ENCODE results near the gene ENDOV. TPM values are rescaled to one million over a fixed set of nuclear protein-coding genes. Genes with fewer than 3 reads are reported as not detected.

The ENDOV gene
- total RNA-seq, 2 experiments from 2014 or later: 16.8 to 18.1 TPM

DNA sequence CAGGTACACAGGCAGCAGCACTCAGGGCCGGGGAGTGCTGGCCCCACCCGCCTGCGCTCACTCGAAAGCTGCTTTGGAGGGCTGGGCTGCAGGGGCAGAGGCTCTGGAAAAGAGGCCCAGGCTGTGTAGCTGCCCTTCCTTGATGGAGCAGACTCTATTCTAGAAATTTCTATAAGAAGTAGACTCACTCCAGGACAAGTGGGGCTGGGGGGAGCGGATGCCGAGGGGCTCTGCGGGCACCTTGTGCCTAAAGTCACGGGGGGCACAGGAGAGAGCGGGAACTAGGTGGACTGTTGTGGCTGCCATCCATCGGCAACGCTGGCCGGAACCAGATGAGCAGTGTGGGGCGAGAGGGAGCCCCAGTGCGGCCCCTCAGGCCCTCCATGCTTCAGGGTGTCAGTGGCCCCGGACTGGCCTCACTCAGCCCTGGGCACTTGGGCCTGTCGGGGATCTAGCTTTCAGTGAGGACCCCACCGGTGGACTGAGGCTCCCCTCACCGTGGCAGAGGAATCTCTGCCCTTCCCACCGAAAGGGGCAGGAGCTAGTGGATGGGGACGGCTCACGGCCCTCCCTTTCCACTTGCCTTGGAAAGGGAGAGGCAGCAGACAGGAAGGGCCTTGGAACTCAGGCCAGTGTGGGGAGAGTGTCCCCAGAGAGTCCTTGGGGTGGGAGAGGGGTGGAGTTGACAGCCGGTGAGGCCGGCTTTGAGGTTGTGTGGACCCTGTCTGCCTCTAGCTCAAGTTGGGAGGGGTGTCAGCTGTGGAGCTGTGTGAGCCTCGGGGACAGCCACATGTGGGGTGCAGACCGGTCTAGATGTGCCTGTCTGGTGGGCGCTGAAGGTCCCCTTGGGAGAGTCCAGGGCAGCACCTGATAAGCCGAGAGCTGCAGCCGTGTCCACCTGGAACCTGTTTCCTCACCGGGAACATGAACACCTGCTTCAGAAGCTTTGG, 16.6 kb downstream of the ENDOV start:
- Mint-ChIP-seq H3K9me3 (no peaks in the 10 kb centered on the region), H3K27me3 (no peaks in the 10 kb centered on the region), H3K36me3 (ENCODE audit: low read depth) (no peaks in the 10 kb centered on the region), H3K4me1 (ENCODE audit: low read depth) (peaks cover 5% of the 10 kb centered on the region), H3K4me3 (no peak overlapping the region), H3K27ac (no peak overlapping the region)
- ATAC-seq: no peak
- POLR2A ChIA-PET: interaction anchor here (1.6 kb wide), 1 partner anchor 23 kb away, joined by 4 read pairs; no protein-coding TSS in a partner anchor
- DNase-seq: no peak
- intact Hi-C loops (cut with micrococcal nuclease): no loop called here
- TF ChIP-seq, protein P1, sequence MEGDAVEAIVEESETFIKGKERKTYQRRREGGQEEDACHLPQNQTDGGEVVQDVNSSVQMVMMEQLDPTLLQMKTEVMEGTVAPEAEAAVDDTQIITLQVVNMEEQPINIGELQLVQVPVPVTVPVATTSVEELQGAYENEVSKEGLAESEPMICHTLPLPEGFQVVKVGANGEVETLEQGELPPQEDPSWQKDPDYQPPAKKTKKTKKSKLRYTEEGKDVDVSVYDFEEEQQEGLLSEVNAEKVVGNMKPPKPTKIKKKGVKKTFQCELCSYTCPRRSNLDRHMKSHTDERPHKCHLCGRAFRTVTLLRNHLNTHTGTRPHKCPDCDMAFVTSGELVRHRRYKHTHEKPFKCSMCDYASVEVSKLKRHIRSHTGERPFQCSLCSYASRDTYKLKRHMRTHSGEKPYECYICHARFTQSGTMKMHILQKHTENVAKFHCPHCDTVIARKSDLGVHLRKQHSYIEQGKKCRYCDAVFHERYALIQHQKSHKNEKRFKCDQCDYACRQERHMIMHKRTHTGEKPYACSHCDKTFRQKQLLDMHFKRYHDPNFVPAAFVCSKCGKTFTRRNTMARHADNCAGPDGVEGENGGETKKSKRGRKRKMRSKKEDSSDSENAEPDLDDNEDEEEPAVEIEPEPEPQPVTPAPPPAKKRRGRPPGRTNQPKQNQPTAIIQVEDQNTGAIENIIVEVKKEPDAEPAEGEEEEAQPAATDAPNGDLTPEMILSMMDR (IDR thresholded peaks at IDR 0.05): no peak
- CTCF ChIA-PET: no interaction called here

DNA sequence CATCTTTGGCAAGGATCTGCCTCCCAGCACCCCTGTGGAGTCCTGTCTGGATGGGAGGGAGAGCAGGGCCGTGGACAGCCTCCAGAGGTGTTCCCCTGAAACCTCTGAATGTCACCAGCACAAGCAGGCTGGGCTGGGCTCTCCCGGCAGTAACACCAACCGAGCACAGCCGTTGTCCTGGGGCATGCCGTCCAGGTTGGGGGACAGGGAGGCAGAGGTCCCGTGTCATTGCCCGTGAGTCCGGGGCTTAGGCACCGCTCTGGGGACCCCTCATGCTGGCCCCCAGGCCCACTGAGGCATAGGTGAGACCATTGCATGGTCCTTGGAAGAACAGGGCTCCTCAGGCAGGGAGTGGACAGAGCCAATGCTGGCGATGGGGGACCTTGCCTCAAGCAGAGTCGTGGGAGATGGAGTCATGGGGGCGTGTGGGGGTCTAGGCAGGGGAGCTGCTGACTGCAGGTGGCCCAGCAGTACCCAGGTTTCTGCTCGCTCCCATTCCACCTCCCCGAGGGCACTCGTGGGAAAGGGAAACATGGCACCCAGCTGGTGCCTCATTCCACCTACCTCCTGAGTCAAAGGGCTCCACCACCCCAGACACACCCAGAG, 17.5 kb downstream of the ENDOV start:
- intact Hi-C loops (cut with micrococcal nuclease): no loop called here
- Mint-ChIP-seq H3K9me3 (no peaks in the 10 kb centered on the region), H3K36me3 (ENCODE audit: low read depth) (no peaks in the 10 kb centered on the region), H3K4me3 (no peak overlapping the region), H3K27ac (no peak overlapping the region), H3K27me3 (no peaks in the 10 kb centered on the region), H3K4me1 (ENCODE audit: low read depth) (no peaks in the 10 kb centered on the region)
- ATAC-seq: no peak
- TF ChIP-seq, protein P1 (IDR thresholded peaks at IDR 0.05): no peak
- ChIA-PET CTCF (no interaction called here), POLR2A (interaction anchor here (0.6 to 1.6 kb wide), 2 partner anchors 22 to 1164 kb away, joined by 3 to 4 read pairs; no protein-coding TSS in a partner anchor)
- no peak for DNase-seq

DNA sequence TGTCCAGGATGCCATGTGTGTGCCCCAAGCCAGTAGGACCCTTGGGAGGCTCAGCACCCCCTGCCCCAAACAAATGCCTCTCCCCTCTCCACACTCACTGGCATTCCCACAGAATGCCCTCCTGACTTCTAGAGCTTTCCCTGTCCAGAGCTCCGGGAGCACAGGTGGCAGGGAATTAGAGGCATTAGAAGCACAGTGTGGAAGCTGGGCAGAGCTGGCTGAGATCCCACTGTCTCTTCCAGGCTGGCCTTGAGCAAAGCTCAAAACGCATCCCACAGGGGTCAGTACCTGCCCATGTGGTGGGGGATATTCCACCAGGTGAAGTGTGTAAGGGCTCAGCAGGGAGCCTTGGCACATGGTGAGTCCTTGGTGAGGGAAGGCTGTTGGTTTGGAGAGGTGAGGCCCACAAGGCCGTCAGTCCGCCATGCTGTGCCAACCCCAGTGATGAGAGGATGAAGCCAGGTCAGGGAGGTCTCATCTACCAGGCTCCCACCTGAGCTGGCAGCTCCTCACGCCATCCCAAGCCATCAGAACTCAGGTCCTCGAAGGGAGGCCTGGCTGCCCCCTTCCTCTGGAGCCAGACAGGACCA, 18.1 kb downstream of the ENDOV start:
- Mint-ChIP-seq H3K4me3 (no peak overlapping the region), H3K36me3 (ENCODE audit: low read depth) (no peaks in the 10 kb centered on the region), H3K9me3 (no peaks in the 10 kb centered on the region), H3K27ac (no peak overlapping the region), H3K27me3 (no peaks in the 10 kb centered on the region), H3K4me1 (ENCODE audit: low read depth) (no peaks in the 10 kb centered on the region)
- TF ChIP-seq, protein P1 (IDR thresholded peaks at IDR 0.05): no peak
- CTCF ChIA-PET: no interaction called here
- DNase-seq (no peak), ATAC-seq (no peak)
- intact Hi-C loops (cut with micrococcal nuclease): no loop called here
- POLR2A ChIA-PET: interaction anchor here (0.6 kb wide), 1 partner anchor 1165 kb away, joined by 3 read pairs; no protein-coding TSS in a partner anchor

DNA sequence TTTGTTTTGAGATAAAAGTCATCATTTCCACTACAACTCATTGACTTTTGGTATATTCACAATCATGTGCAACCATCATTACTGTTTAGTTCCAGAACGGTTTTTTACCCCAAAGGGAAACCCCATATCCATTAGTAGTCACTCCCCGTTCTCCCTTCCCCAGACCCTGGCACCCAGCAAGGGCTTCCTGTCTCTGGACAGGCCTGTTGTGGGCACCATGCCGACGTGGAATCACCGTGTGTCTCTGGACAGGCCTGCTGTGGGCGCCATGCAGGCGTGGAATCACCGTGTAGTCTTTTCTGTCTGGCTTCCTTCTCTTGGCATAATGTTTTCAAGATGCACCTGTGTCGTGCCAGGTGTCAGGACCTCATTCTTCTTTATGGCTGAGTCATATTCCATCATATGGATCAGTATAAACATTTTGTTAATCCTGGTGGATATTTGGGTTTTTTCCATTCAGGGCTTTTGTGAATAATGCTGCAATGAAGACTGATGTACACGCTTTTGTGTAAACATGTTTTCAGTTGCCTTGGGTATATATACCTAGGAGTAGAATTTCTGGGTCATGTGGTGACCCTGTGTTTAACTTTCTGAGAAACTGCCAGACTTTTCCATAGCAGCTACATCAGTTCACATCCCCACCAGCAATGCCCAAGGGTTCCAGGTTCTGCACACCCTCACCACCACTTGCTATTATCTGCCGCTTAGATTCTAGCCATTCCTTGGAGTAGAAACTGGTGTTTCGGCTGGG, 19.1 kb downstream of the ENDOV start:
- intact Hi-C loops (cut with micrococcal nuclease): no loop called here
- ChIA-PET CTCF (no interaction called here), POLR2A (no interaction called here)

More for the DNA sequence above, 19.1 kb downstream of the ENDOV start:
- H3K9me3 Mint-ChIP-seq: no peaks in the 10 kb centered on the region
- H3K4me3 Mint-ChIP-seq: no peak overlapping the region
- ATAC-seq (no peak), DNase-seq (no peak)
- no peaks in the 10 kb centered on the region for H3K36me3 Mint-ChIP-seq (ENCODE audit: low read depth)
- no peaks in the 10 kb centered on the region for H3K4me1 Mint-ChIP-seq (ENCODE audit: low read depth)
- no peaks in the 10 kb centered on the region for H3K27me3 Mint-ChIP-seq
- no peak overlapping the region for H3K27ac Mint-ChIP-seq
- TF ChIP-seq, protein P1 (IDR thresholded peaks at IDR 0.05): no peak

Measured in activated CD8-positive, alpha-beta T cell treated with anti-CD3 and anti-CD28 coated beads for 36 hours (primary cell).